HG03575 (cell line): ENCODE data around the gene CCDC85C.

ENCODE experiments used
- ATAC-seq: cut with Tn5 transposase; IDR thresholded peaks from one replicate; pipeline ENCODE4 v1.9.1; 2021; ENCODE audit not compliant: unreplicated experiment, insufficient number of reproducible peaks, low FRiP score; ENCODE audit errors: extremely low read depth

CCDC85C gene

GRCh38 chr14:99550387-99550992 lies 53.5 kb downstream of the CCDC85C start:
- ATAC-seq: no peak

- no peak for ATAC-seq
These were observed 54.3 kb downstream of the CCDC85C start for GRCh38 chr14:99549684-99550083.

GRCh38 chr14:99548871-99549515 lies 55.0 kb downstream of the CCDC85C start:
- ATAC-seq: no peak

- ATAC-seq: no peak
These were observed 55.8 kb downstream of the CCDC85C start for GRCh38 chr14:99548255-99548654.

GRCh38 chr14:99546234-99546879 lies 57.6 kb downstream of the CCDC85C start:
- ATAC-seq: no peak

GRCh38 chr14:99545586-99545985 lies 58.4 kb downstream of the CCDC85C start:
- ATAC-seq: no peak

GRCh38 chr14:99544991-99545390 lies 59.0 kb downstream of the CCDC85C start:
- ATAC-seq: no peak

- ATAC-seq: no peak
These were observed 60.0 kb downstream of the CCDC85C start for GRCh38 chr14:99543985-99544384.

- ATAC-seq: no peak
These were observed 60.6 kb downstream of the CCDC85C start for GRCh38 chr14:99543370-99543769.

- ATAC-seq: no peak
These were observed 61.4 kb downstream of the CCDC85C start for GRCh38 chr14:99542566-99542965.

GRCh38 chr14:99541677-99542470 lies 62.1 kb downstream of the CCDC85C start:
- ATAC-seq: no peak

GRCh38 chr14:99541211-99541610 lies 62.8 kb downstream of the CCDC85C start:
- ATAC-seq: no peak

GRCh38 chr14:99540196-99541032 lies 63.6 kb downstream of the CCDC85C start:
- ATAC-seq: no peak

- no peak for ATAC-seq
These were observed 64.5 kb downstream of the CCDC85C start for GRCh38 chr14:99539491-99539890.

GRCh38 chr14:99538733-99539132 lies 65.3 kb downstream of the CCDC85C start:
- no peak for ATAC-seq

GRCh38 chr14:99538275-99538674 lies 65.7 kb downstream of the CCDC85C start:
- ATAC-seq: no peak

GRCh38 chr14:99537399-99537798 lies 66.6 kb downstream of the CCDC85C start:
- no peak for ATAC-seq

- ATAC-seq: no peak
These were observed 67.9 kb downstream of the CCDC85C start for GRCh38 chr14:99535908-99536778.
